A549 (cell line): Measurements from ENCODE around the gene ACER1.

Experiments
- CHD2 ChIP-seq: fragments of 150-350 bp; IDR thresholded peaks from 2 replicates; pipeline ENCODE4 v1.6.1; 2014; ENCODE audit warnings: low read length; ENCODE audit not compliant: partially characterized antibody
- CTCF ChIP-seq: fragments of >200 bp; sonication (Bioruptor Twin); formaldehyde crosslinking; IDR thresholded peaks from 3 replicates; pipeline ENCODE4 v1.5.1; 2016
- EP300 ChIP-seq, 2 experiments: fragments of >200 bp; sonication (Bioruptor Twin); formaldehyde crosslinking; IDR thresholded peaks; 2 replicates in 1 of 2; 3 replicates in 1 of 2; pipeline ENCODE4 v1.6.1; 2016 to 2017
- HOXB13 ChIP-seq: fragments of 250-450 bp; sonication (Bioruptor Pico); IDR thresholded peaks from 2 replicates; pipeline ENCODE4 v1.5.0; 2020; ENCODE audit warnings: low read depth, mild to moderate bottlenecking, moderate library complexity
- JUNB ChIP-seq: fragments of >200 bp; sonication (Bioruptor Twin); formaldehyde crosslinking; IDR thresholded peaks from 2 replicates; pipeline ENCODE4 v1.6.1; 2016
- PHF8 ChIP-seq: fragments of 200-600 bp; sonication (generic); IDR thresholded peaks from 2 replicates; pipeline ENCODE4 v1.6.1; 2016; ENCODE audit warnings: low read depth, mild to moderate bottlenecking, antibody characterized with exemption, moderate library complexity, borderline replicate concordance
- POLR2A ChIP-seq: IDR thresholded peaks from 2 replicates; pipeline ENCODE4 v1.6.1; 2012; ENCODE audit warnings: mild to moderate bottlenecking, low read length
- REST ChIP-seq: fragments of 200-600 bp; sonication (generic); IDR thresholded peaks from 2 replicates; pipeline ENCODE4 v1.6.1; 2016; ENCODE audit warnings: antibody characterized with exemption, mild to moderate bottlenecking, moderate library complexity
- ZNF302 ChIP-seq: fragments of 250-450 bp; sonication (Bioruptor Pico); IDR thresholded peaks from 2 replicates; pipeline ENCODE4 v1.9.0; 2021; ENCODE audit warnings: inconsistent platforms, mild to moderate bottlenecking, moderate library complexity

GRCh38 chr19:6376512-6377190 is 43.2 kb upstream of the ACER1 start:
- TF ChIP-seq CTCF, result no peak
- no peak for TF ChIP-seq HOXB13 (CRISPR knock-in tag)
- TF ChIP-seq POLR2A, result no peak
- no peak for TF ChIP-seq ZNF302
- no peak for TF ChIP-seq REST
- no peak for TF ChIP-seq PHF8
- no peak for TF ChIP-seq CHD2
- no peak for TF ChIP-seq JUNB
- no peak for TF ChIP-seq EP300 (IDR thresholded peaks at IDR 0.05)
